CD8-positive, alpha-beta memory T cell (primary cell): ENCODE data around the gene CORO2B. TPM values are rescaled to one million over a fixed set of nuclear protein-coding genes. Genes with fewer than 3 reads are reported as not detected.

Experiments used
- CTCF ChIA-PET: fragments of 350-600 bp; sonication (Branson Sonifier 250); formaldehyde crosslinking; loops from one replicate; lab custom pipeline; 2021; ENCODE audit warnings: antibody characterized with exemption; lab: Charles Lee
- POLR2A ChIA-PET: fragments of 350-600 bp; sonication (Branson Sonifier 250); formaldehyde crosslinking; loops from one replicate; lab custom pipeline; 2021; ENCODE audit warnings: antibody characterized with exemption; lab: Charles Lee
- DNase-seq, 5 donors: peaks; one replicate each; pipeline versions ENCODE4 v3.0.0 to v3.0.0-alpha.2; 2020 to 2022; ENCODE audit warnings: mixed read lengths in 1 of 5
- H3K27ac ChIP-seq: one replicate; pipeline ENCODE4 v1.7.0; 2013; ENCODE audit warnings: low read depth, mild to moderate bottlenecking, low read length, moderate library complexity
- H3K27me3 ChIP-seq: 2 replicates; pipeline ENCODE4 v1.7.0; 2013; ENCODE audit warnings: low read length, mild to moderate bottlenecking; ENCODE audit not compliant: insufficient read depth, poor library complexity, severe bottlenecking
- H3K36me3 ChIP-seq: 2 replicates; pipeline ENCODE4 v1.7.0; 2013; ENCODE audit warnings: mild to moderate bottlenecking, low read length, moderate library complexity; ENCODE audit not compliant: insufficient read depth
- H3K4me1 ChIP-seq: 2 replicates; pipeline ENCODE4 v1.7.0; 2013; ENCODE audit warnings: mild to moderate bottlenecking, low read length, moderate library complexity; ENCODE audit not compliant: insufficient read depth
- H3K4me3 ChIP-seq: 2 replicates; pipeline ENCODE4 v1.7.0; 2013; ENCODE audit warnings: mild to moderate bottlenecking, low read length
- H3K9me3 ChIP-seq: 2 replicates; pipeline ENCODE4 v1.7.0; 2013; ENCODE audit warnings: mild to moderate bottlenecking, low read length
- H3K27ac Mint-ChIP-seq, 8 donors: one replicate each; pipeline ENCODE4 v1.8.0; 2020 to 2021; ENCODE audit warnings: mixed read lengths in 8 of 8, mild to moderate bottlenecking in 6 of 8, inconsistent platforms in 3 of 8, moderate library complexity in 3 of 8
- H3K27me3 Mint-ChIP-seq, 2 donors: one replicate each; pipeline ENCODE4 v1.8.0; 2020 to 2021; ENCODE audit warnings: mixed read lengths in 2 of 2, mild to moderate bottlenecking in 1 of 2, moderate library complexity in 1 of 2
- H3K36me3 Mint-ChIP-seq, 3 donors: one replicate each; pipeline ENCODE4 v1.8.0; 2020 to 2021; ENCODE audit warnings: mixed read lengths in 3 of 3, inconsistent platforms in 1 of 3, mild to moderate bottlenecking in 1 of 3
- H3K4me1 Mint-ChIP-seq, 3 donors: one replicate each; pipeline ENCODE4 v1.8.0; 2020 to 2021; ENCODE audit warnings: mixed read lengths in 3 of 3, inconsistent platforms in 1 of 3, mild to moderate bottlenecking in 1 of 3
- H3K4me3 Mint-ChIP-seq, 7 donors: one replicate each; pipeline ENCODE4 v1.8.0; 2020 to 2021; ENCODE audit warnings: mixed read lengths in 7 of 7, mild to moderate bottlenecking in 6 of 7, moderate library complexity in 4 of 7, inconsistent platforms in 2 of 7
- H3K9me3 Mint-ChIP-seq, 5 donors: one replicate each; pipeline ENCODE4 v1.8.0; 2020 to 2022; ENCODE audit warnings: mixed read lengths in 5 of 5, mild to moderate bottlenecking in 3 of 5, moderate library complexity in 2 of 5, inconsistent platforms in 1 of 5
- polyA plus RNA-seq: library from polyadenylated mRNA; unstranded; fragments of 300-500 nt; fragmentation: Illumina TruSeq; gene quantifications from one replicate; pipeline ENCODE4 v1.2.3, GENCODE V29; 2021
- total RNA-seq, 2 experiments: library from RNA; stranded (reverse); gene quantifications; one replicate each; pipeline ENCODE4 v1.2.3, GENCODE V29; 2021

Gene CORO2B
- total and polyA plus RNA-seq, 3 experiments from 2014 or later = not detected

GRCh38 chr15:68629519-68630210 is 50.9 kb downstream of the CORO2B start:
- H3K4me1 ChIP-seq = no peaks in the 10 kb centered on the region
- no peak overlapping the region for H3K27ac ChIP-seq
- no peak overlapping the region for H3K4me3 ChIP-seq
- Mint-ChIP-seq H3K27ac (no peak overlapping the region), H3K4me3 (no peak overlapping the region), H3K36me3 (no peaks in the 10 kb centered on the region), H3K9me3 (no peaks in the 10 kb centered on the region), H3K27me3 (peaks cover 12 to 39% of the 10 kb centered on the region in 2 donors), H3K4me1 (no peaks in the 10 kb centered on the region)
- no peaks in the 10 kb centered on the region for H3K9me3 ChIP-seq
- no peak for DNase-seq
- no peaks in the 10 kb centered on the region for H3K36me3 ChIP-seq
- H3K27me3 ChIP-seq = no peaks in the 10 kb centered on the region
- CTCF ChIA-PET = no interaction called here
- POLR2A ChIA-PET = no interaction called here

- Mint-ChIP-seq H3K4me1 (no peaks in the 10 kb centered on the region), H3K36me3 (no peaks in the 10 kb centered on the region), H3K27me3 (peaks cover 12 to 39% of the 10 kb centered on the region in 2 donors), H3K4me3 (no peak overlapping the region), H3K9me3 (no peaks in the 10 kb centered on the region), H3K27ac (peak overlapping the region in 1 of 8 donors; percentile 54)
- Histone ChIP-seq H3K4me3 (no peak overlapping the region), H3K9me3 (no peaks in the 10 kb centered on the region), H3K4me1 (no peaks in the 10 kb centered on the region), H3K27me3 (no peaks in the 10 kb centered on the region), H3K27ac (no peak overlapping the region), H3K36me3 (no peaks in the 10 kb centered on the region)
- CTCF ChIA-PET = no interaction called here
- POLR2A ChIA-PET = no interaction called here
- no peak for DNase-seq
Observed at GRCh38 chr15:68630211-68630555, 51.4 kb downstream of the CORO2B start.

- H3K9me3 ChIP-seq = no peaks in the 10 kb centered on the region
- H3K27ac ChIP-seq = no peak overlapping the region
- no peak overlapping the region for H3K4me3 ChIP-seq
- H3K27me3 Mint-ChIP-seq = peaks cover 12 to 36% of the 10 kb centered on the region in 2 donors
- H3K4me1 Mint-ChIP-seq = no peaks in the 10 kb centered on the region
- DNase-seq = no peak
- no peak overlapping the region for H3K4me3 Mint-ChIP-seq
- H3K9me3 Mint-ChIP-seq = no peaks in the 10 kb centered on the region
- no peaks in the 10 kb centered on the region for H3K36me3 Mint-ChIP-seq
- H3K36me3 ChIP-seq = no peaks in the 10 kb centered on the region
- ChIA-PET POLR2A (no interaction called here), CTCF (no interaction called here)
- no peak overlapping the region for H3K27ac Mint-ChIP-seq
- H3K27me3 ChIP-seq = no peaks in the 10 kb centered on the region
- H3K4me1 ChIP-seq = no peaks in the 10 kb centered on the region
Observed at GRCh38 chr15:68630836-68631235, 52.0 kb downstream of the CORO2B start.

GRCh38 chr15:68631601-68632051 is 52.8 kb downstream of the CORO2B start:
- Mint-ChIP-seq H3K9me3 (no peaks in the 10 kb centered on the region), H3K4me3 (no peak overlapping the region), H3K27ac (no peak overlapping the region), H3K4me1 (no peaks in the 10 kb centered on the region), H3K36me3 (no peaks in the 10 kb centered on the region), H3K27me3 (peaks cover 11 to 30% of the 10 kb centered on the region in 2 donors)
- Histone ChIP-seq H3K27me3 (no peaks in the 10 kb centered on the region), H3K4me1 (no peaks in the 10 kb centered on the region), H3K4me3 (no peak overlapping the region), H3K27ac (no peak overlapping the region), H3K9me3 (no peaks in the 10 kb centered on the region), H3K36me3 (no peaks in the 10 kb centered on the region)
- peak in 1 of 5 donors; percentile 6 for DNase-seq
- CTCF ChIA-PET = no interaction called here
- POLR2A ChIA-PET = no interaction called here

- Mint-ChIP-seq H3K27ac (no peak overlapping the region), H3K4me1 (no peaks in the 10 kb centered on the region), H3K4me3 (no peak overlapping the region), H3K9me3 (no peaks in the 10 kb centered on the region), H3K36me3 (no peaks in the 10 kb centered on the region), H3K27me3 (peaks cover 10 to 28% of the 10 kb centered on the region in 2 donors)
- H3K4me3 ChIP-seq = no peak overlapping the region
- H3K9me3 ChIP-seq = no peaks in the 10 kb centered on the region
- POLR2A ChIA-PET = no interaction called here
- no peaks in the 10 kb centered on the region for H3K4me1 ChIP-seq
- CTCF ChIA-PET = no interaction called here
- no peaks in the 10 kb centered on the region for H3K36me3 ChIP-seq
- DNase-seq = no peak
- H3K27ac ChIP-seq = no peak overlapping the region
- H3K27me3 ChIP-seq = no peaks in the 10 kb centered on the region
Observed at GRCh38 chr15:68632101-68632500, 53.3 kb downstream of the CORO2B start.

GRCh38 chr15:68633231-68634121 is 54.7 kb downstream of the CORO2B start:
- H3K4me3 ChIP-seq = no peak overlapping the region
- H3K4me1 ChIP-seq = no peaks in the 10 kb centered on the region
- H3K27me3 Mint-ChIP-seq = peaks cover 7 to 16% of the 10 kb centered on the region in 2 donors
- no peaks in the 10 kb centered on the region for H3K9me3 Mint-ChIP-seq
- H3K27me3 ChIP-seq = no peaks in the 10 kb centered on the region
- H3K4me3 Mint-ChIP-seq = no peak overlapping the region
- H3K27ac ChIP-seq = no peak overlapping the region
- no peak overlapping the region for H3K27ac Mint-ChIP-seq
- no peaks in the 10 kb centered on the region for H3K36me3 ChIP-seq
- DNase-seq = no peak
- ChIA-PET CTCF (no interaction called here), POLR2A (interaction anchor here (0.6 kb wide), 1 partner anchor 14 kb away, joined by 4 read pairs; no protein-coding TSS in a partner anchor)
- no peaks in the 10 kb centered on the region for H3K36me3 Mint-ChIP-seq
- no peaks in the 10 kb centered on the region for H3K9me3 ChIP-seq
- no peaks in the 10 kb centered on the region for H3K4me1 Mint-ChIP-seq

- H3K9me3 Mint-ChIP-seq = no peaks in the 10 kb centered on the region
- POLR2A ChIA-PET = no interaction called here
Observed at GRCh38 chr15:68634122-68634482, 55.3 kb downstream of the CORO2B start.

GRCh38 chr15:68634531-68634930 is 55.7 kb downstream of the CORO2B start:
- Mint-ChIP-seq H3K4me1 (no peaks in the 10 kb centered on the region), H3K4me3 (no peak overlapping the region), H3K27ac (no peak overlapping the region), H3K9me3 (no peaks in the 10 kb centered on the region), H3K36me3 (no peaks in the 10 kb centered on the region), H3K27me3 (peaks cover 2 to 6% of the 10 kb centered on the region in 2 donors)
- POLR2A ChIA-PET = no interaction called here
- Histone ChIP-seq H3K36me3 (no peaks in the 10 kb centered on the region), H3K27me3 (no peaks in the 10 kb centered on the region), H3K27ac (no peak overlapping the region), H3K4me3 (no peak overlapping the region), H3K9me3 (no peaks in the 10 kb centered on the region), H3K4me1 (no peaks in the 10 kb centered on the region)
- CTCF ChIA-PET = no interaction called here
- DNase-seq = no peak

More at GRCh38 chr15:68634122-68634482, 55.3 kb downstream of the CORO2B start:
- Mint-ChIP-seq H3K4me3 (no peak overlapping the region), H3K4me1 (no peaks in the 10 kb centered on the region), H3K27ac (no peak overlapping the region), H3K36me3 (no peaks in the 10 kb centered on the region), H3K27me3 (peaks cover 5 to 10% of the 10 kb centered on the region in 2 donors)
- CTCF ChIA-PET = no interaction called here
- no peaks in the 10 kb centered on the region for H3K4me1 ChIP-seq
- H3K4me3 ChIP-seq = no peak overlapping the region
- H3K27me3 ChIP-seq = no peaks in the 10 kb centered on the region
- no peak for DNase-seq
- no peak overlapping the region for H3K27ac ChIP-seq
- no peaks in the 10 kb centered on the region for H3K9me3 ChIP-seq
- no peaks in the 10 kb centered on the region for H3K36me3 ChIP-seq
